ENCODE measurements around the gene CENATAC.

GRCh38 chr11:118958577-118958976 lies 39.4 kb upstream of the CENATAC start:
- no peak for TF ChIP-seq POLR2A (IDR thresholded peaks at IDR 0.05)
- TF ChIP-seq CTCF (IDR thresholded peaks at IDR 0.05), result no peak
